GM21786 (cell line): ENCODE measurements around the gene PCNP.
"Not testable (repeated sequence)": the region's sequence is repeated elsewhere in the genome, so short reads cannot be mapped to it uniquely, and the experiment has no call there.

Experiments used
- ATAC-seq: cut with Tn5 transposase; IDR thresholded peaks from one replicate; pipeline ENCODE4 v1.9.1; 2021; ENCODE audit not compliant: unreplicated experiment

PCNP gene

DNA sequence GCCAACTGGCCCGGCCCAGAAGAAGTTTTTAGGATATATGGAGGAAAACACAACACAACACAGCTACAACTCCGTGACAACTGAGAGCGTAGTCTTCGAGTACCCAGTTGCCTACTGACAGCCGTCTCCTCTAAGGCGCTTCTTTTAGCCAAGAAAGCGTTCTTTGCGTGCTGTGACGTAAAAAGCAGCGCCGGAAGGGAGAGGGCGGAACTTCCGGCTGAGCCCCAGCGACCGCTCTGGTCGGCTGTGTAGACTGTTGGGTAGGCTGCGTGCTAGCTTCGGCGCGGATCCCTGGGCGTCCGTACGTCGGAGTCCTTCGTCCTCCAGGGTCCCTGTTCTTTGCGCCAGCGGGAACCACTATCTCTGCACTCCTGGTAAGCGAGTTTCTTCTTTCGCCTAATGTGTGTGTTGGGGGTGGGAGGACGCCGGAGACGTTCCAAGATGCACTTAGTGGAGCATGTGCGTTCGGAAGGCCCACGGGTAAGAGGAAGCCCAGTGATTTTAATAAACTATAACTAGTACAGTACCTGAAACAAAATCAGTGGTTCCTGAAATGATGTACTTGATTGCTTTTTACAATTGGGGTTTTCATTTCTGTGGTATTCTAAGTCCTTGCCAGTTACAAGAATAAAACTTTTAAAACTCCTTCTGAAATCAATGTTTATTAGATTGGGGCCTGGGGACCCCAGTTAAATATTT lies 12.2 kb upstream of the PCNP start, which contains the start of gene TRMT10C:
TSS of gene TRMT10C (plus strand) at position 239 of the 699 bp plus-strand sequence. CDS start 2,914 bp downstream, outside the sequence.
- ATAC-seq, result peak; percentile 100

DNA sequence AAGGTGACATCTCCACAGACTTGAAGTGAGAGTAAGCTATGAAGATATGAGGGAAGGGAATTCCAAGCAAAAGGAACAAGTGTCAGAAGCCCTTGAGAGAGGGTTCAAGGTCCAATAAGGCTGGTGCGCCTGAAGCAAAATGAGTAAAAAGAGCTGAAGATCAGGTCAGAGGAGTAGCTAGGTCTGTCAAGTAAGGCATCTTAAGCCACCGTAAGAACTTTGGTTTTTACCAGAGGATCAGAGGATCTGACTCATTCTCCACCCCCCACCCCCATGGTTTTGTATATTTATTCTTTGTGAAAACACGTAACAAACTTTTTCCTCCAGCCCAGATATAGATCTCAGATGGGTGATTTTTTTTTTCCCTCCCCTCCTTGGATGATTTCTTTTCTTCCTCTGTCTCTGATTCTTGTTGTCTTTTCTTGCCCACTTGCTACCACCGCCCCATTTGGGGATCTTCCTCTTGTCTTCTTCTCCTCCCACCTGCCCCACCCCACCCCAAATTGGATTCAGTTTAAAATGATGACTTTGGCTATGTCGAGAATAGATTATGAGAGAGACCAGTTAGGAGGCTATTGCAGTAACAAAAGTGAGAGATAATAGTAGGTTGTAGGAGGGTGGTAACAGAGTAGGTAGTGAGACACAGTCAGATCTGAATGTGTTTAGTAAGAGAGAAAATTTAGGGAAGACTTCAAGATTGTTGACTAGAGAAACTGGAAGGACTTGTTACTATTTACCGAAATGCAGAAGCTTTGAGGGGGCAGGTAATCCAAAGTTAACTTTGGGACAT lies 6.3 kb upstream of the PCNP start:
- no peak for ATAC-seq

DNA sequence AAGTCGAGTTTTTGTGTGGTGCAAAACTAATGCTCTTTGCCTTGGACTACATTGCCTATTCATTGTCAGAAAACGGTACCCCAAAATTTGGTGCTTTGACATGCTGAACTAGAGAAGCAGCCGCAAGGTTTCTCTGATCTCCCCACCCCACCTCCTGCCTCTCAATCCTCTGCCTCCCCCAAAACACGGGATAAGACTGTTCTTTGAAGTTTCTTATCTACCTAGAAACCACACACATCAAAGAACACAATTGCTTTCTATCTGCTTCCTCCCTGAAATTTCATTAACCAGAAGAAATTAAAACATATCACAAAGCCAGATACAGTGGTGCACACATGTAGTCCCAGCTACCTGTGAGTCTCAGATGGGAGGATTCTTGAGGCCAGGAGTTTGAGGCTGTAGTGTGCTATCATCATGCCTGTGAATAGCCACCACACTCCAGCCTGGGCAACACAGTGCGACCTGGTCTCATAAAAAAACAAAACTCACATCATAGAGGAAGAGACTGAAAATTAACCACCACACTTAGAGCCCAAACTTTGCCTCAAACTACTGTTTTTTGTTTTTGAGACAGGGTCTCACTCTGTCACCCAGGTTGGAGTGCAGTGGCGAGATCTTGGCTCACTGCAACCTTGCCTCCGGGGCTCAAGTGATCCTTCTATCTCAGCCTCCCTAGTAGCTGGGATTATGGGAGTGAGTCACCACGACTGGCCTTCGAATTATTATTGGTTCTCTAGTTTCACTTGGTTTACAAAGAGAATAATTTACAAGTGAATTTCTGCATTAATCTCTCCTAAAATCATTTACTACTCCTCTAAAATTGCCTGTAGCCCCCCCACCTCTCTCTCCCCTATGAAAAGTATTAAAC lies 2.7 kb upstream of the PCNP start:
- no peak for ATAC-seq

DNA sequence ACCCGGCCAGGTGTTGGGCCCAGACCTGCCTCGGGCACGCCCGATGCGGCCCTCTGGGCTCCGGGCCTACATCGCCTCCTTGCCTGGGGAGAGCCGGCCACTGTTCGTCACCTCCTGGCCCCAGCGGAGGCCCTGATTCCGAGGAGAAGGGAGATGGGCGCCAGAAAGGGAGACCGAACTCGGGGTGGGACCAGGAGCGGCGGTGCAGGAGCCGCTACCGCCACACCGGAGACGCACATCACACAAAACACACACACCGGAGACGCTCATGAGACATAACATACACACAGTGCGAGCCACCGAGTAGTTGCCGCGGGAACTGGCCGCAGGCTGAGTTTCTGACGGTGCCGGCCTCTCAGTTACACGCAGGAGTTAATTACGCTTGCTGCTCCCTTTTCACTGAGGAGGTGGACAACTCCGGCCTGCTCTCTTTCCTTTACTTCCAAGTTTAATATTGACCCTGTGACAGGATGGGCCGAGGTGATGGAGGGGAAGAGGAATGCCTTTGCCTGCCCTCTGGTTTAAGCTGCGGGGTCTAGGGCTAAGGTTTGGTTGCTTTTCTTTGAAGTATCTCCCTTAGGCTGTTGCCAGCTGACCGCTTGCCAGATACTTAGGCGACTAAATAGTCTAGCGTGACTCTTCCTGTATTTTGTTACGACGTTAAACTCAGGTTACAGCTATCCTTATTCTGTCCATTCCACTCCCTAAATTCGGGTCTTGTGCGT lies 570 bp downstream of the PCNP start:
- ATAC-seq, result peak; percentile 32

DNA sequence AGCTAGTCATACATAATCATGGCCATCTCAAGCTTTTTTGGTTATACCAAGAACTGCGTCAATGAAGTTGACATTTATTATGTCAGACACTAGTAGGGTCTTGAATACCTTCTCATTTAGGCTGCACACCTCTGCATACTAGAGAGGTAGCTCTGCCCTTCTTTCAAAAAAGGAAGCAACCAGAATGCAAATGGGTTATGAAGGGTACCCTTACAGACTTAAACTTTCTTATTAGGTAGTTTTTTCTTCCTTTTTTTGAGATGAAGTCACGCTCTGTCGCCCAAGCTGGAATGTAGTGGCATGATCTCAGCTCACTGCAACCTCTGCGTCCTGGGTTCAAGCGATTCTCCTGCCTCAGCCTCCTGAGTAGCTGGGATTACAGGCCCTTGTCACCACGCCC lies 3.3 kb downstream of the PCNP start:
- ATAC-seq, result no peak

DNA sequence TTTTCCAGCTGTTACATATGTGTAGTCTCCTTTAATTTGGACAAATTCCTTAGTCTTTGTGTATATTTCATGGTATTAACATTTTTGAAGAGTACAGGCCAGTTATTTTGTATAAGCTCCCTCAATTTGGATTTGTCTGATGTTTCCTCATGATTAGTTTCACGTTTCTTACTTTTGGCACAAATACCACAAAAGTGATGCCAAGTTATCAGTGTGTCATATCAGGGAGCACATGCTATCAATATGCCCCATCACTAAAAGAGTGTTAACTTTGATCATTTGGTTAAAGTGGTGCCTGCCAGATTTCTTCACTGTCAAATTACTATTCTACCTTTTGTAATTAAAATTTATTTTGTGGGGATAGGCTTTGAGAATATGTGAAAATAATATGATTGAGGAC lies 14.6 kb downstream of the PCNP start:
- ATAC-seq, result no peak

DNA sequence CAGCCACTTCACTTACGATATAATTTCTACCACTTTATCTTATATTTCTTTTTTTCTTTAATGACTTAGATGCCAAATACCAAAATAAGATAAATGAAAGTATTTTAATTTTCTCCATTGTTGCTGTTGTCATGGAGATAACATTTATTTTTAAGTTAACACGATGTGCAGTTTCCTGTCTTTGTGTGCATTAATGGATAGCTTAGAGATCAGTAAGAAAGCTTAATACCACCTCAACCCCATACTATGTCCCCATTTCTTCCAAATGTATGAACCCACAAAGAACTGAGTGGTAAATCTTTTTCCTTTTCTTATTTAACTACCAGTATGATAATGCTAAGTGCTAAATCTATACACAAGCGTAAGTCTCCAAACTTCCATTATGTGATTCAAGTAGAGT lies 17.1 kb downstream of the PCNP start:
- ATAC-seq, result no peak

DNA sequence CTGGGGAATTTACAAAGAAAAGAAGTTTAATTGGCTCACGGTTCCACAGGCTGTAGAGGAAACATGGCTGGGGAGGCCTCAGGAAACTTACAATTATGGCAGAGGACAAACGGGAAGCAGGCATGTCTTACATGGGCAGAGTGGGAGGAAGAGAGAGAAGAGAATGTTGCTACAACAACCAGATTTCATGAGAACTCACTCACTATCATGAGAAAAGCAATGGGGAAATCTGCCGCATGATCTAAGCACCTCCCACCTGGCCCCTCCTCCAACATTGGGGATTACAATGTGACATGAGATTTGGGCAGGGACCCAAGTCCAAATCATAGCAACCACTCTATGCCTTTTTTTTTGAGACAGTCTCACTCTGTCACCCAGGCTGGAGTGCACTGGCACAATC lies 28.8 kb downstream of the PCNP start:
- ATAC-seq, result no peak

DNA sequence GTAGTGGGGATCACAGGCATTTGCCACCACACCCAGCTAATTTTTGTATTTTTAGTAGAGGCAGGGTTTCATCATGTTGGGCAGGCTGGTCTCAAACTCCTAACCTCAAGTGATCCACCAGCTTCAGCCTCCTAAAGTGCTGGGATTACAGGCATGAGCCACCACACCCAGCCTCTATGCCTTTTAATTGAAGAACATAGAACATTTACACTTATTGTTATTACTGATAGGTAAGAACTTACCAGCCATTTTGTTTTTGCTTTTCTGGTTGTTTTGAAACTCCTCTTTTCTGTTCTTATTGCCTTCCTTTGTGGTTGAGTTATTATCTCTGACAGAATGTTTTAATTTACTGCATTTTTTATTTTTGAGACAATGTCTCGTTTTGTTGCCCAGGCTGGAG lies 29.2 kb downstream of the PCNP start:
- no peak for ATAC-seq

DNA sequence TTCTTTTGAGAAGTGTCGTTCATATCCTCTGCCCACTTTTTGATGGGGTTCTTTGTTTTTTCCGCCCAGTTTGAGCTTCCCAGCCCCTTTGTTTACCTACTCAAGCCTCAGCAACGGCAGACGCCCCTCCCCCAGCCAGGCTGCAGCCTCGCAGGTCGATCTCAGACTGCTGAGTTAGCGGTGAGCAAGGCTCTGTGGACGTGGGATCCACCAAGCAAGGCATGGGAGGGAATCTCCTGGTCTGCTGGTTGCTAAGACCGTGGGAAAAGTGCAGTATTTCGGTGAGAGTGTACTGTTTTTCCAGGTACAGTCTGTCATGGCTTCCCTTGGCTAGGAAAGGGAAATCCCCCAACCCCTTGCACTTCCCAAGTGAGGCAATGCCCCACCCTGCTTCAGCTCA lies 31.4 kb downstream of the PCNP start:
- not testable (repeated sequence) for ATAC-seq

DNA sequence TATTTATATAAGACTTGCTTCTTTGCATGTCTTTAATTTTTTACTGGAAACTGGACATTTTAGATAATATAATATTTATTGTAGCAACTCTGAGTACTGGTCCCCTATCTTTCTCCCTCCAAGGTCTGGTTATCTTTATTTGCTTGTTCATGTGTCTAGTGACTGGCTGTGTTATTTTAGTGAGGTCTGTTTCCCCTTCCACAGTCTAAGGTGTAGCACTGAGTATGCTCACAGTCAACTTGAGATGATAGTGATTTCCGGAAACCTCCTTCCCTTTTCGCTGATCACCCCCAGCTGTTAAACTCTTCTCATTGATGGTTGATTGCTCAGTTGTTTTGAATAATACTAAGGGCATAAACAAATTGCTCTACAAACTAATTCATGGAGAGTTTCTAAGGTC lies 37.0 kb downstream of the PCNP start:
- no peak for ATAC-seq

DNA sequence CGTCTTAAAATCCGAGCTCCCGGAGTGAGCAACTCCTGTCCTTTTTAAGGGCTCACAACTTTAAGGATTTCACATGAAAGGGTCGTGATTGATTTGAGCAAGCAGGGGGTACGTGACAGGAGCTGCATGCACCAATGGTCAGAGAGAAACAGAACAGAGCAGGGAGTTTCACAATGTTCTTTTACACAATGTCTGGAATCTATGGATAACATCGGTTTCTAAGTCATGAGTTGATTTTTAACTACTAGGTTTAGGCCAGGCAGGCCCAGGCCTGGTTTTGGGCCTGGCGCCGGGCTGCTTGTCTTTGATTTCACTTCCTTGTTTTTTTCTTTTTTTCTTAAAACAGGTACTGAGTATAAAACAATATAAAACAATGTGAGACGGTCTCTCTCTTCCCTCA lies 39.0 kb downstream of the PCNP start:
- ATAC-seq, result not testable (repeated sequence)

DNA sequence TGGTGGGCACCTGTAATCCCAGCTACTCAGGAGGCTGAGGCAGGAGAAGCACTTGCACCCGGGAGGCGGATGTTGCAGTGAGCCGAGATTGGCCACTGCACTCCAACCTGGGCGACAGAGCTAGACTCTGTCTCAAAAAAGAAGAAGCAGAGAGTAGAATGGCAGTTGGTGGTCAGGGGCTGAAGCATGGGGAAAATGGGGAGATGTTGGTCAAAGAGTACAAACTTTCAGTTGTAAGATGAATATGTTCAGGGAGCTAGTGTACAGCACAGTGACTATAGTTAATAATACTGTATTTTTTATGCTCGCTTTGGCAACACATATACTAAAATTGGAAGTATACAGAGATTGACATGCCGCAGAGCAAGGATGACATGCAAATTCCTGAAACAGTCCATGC lies 41.5 kb downstream of the PCNP start:
- no peak for ATAC-seq

DNA sequence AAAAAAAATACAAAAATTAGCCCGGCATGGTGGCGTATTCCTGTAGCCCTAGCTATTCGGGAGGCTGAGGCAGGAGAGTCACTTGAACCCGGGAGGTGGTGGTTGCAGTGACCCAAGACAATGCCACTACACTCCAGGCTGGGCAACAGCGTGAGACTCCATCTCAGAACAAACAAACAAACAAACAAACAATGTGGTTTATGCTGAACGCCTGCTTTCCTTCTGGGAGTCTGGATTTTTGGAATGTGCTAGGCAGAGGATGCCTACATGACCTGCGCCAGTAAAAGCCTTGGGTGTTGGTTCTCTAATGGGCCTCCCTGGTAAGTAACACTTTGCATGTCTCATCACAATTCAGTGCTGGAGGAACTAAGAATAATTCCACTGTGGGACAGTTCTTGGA lies 43.5 kb downstream of the PCNP start:
- ATAC-seq, result no peak

DNA sequence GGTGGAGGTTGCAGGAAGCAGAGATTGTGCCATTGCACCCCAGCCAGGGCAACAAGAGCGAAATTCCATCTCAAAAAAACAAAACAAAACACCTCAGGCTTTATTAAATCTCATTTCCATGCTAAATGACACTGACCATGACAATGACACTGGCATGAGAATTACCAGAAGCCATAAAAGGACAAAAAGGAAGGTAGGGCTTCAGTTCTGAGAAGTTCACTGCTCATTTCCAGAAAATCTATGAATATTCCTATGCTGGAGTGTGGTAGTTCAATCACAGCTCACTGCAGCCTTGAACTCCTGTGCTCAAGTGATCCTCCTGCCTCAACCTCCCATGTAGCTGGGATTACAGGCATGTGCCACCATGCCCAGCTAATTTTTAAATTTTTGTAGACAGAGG lies 44.7 kb downstream of the PCNP start:
- ATAC-seq, result no peak

DNA sequence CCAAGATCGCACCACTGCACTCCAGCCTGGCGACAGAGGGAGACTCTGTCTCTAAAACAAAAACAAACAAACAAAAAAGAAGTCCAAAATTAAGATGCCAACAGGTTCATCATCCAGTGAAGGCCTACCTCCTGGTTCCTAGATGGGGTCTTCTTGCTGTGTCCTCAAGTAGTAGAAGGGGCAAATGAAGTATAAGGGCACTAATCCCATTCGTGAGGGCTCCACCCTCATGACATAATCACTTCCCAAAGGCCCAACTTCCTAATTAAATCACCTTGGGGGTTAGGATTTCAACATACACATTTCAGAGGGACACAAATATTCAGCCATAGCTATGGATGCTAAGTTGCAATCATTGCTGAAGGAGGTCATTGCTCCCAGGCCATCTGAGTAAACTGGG lies 45.8 kb downstream of the PCNP start:
- no peak for ATAC-seq

DNA sequence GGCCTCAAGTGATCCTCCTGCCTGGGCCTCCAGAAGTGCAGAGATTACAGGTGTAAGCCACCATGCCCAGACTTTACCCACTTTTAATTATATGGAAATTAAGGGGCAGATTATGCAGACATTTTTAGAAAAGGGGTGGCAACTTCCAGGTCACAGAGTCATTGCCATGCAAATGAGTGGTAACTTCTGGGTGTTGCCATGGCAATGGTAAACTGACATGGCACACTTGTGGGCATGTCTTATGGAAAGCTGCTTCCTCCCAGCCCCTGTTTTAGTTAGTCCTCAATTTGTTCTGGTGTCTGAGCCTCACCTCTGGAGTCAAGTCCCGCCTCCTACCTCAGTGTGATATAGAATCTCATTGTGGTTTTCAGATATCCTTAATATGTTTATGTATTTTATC lies 49.7 kb downstream of the PCNP start:
- ATAC-seq, result no peak

DNA sequence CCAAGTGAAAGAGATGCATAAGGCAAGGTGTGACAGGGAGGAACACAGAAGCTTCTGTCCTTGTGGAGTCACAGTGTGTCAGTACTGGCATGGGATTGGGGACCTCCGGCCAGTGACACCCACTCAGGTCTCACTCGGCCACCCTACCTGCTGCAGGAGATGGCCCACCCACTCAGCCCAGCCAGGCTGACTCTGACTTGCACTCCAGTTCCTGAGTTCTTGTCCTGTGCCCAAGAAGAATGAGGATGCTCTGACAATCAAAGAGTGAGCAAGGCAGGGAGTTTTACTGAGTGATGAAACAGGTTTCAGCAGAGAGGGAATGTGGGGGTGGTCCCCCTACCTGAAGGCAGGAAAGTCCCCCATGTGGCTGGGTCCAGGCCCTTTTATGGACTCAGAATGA lies 50.9 kb downstream of the PCNP start:
- ATAC-seq, result no peak

DNA sequence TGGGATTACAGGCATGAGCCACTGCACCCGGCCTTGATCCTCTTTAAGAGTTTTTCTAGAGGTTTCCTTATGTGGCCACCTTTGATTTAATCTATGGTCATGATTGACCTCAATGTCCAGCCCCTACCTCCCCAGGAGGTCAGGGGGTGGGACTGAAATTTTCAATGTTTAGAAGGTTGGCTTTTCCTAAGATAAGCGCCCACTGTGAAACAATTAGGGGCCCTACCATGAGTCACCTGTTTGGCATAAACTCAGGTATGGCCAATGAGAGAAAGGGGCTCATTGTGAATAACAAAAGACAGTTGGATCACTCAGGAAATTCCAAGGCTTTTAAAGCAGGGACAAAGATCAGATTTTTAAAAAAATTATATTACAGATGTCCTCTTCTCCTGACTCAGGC lies 51.9 kb downstream of the PCNP start:
- ATAC-seq, result no peak

DNA sequence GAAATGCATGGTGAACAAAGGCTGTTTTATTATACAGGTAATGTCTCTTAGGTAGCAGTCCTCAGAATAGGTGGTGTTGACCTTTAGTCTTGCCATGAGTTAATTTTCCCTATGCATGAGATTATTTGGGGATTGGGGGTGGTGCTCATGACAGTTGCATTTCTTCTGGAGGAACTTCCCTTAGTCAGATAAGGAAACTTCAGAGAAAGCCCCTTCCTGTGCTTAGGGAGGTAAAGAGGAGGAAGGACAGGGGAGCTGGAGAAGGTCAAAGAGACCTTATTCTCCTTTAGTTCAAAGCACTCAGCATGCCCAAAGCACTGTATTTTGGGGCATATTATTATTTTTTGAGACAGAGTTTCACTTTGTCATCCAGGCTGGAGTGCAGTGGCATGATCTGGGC lies 55.2 kb downstream of the PCNP start:
- no peak for ATAC-seq
